Esophagus muscularis mucosa (tissue), 3 donors: Measurements from ENCODE around the gene LMOD2.

Experiments
- CTCF ChIP-seq, 3 experiments: fragments of 200-600 bp in 2 of 3; fragments of 450-650 bp in 1 of 3; sonication (generic) in 2 of 3; IDR thresholded peaks; one replicate each; pipeline ENCODE4 v1.5.1; 2017 to 2019; ENCODE audit warnings: antibody characterized with exemption in 3 of 3, mild to moderate bottlenecking in 2 of 3, moderate library complexity in 1 of 3
- EP300 ChIP-seq: sonication (generic); formaldehyde crosslinking; IDR thresholded peaks from one replicate; pipeline ENCODE4 v1.6.1; 2017; ENCODE audit warnings: antibody characterized with exemption

GRCh38 chr7:123645516-123645915, 10.2 kb upstream of the LMOD2 start:
- TF ChIP-seq CTCF (IDR thresholded peaks at IDR 0.05) (no peak), EP300 (no peak)
